GM19238 (cell line): ENCODE measurements around the gene FOXP4.
A peak's percentile ranks its signal among the peaks of the same experiment; 100 is the strongest.
"Not testable (repeated sequence)": the region's sequence is repeated elsewhere in the genome, so short reads cannot be mapped to it uniquely, and the experiment has no call there.

Experiments used
- DNase-seq: peaks from one replicate; pipeline ENCODE4 v3.0.0; 2011; ENCODE audit warnings: low spot score; ENCODE audit not compliant: insufficient read length

The FOXP4 gene

GRCh38 chr6:41598670-41599014 lies 52.5 kb downstream of the FOXP4 start:
- DNase-seq, result no peak

- DNase-seq, result no peak
Observed at GRCh38 chr6:41599015-41599851, 53.1 kb downstream of the FOXP4 start.

- no peak for DNase-seq
Observed at GRCh38 chr6:41599852-41600445, 53.8 kb downstream of the FOXP4 start.

- DNase-seq, result no peak
Observed at GRCh38 chr6:41600499-41601247, 54.5 kb downstream of the FOXP4 start.

- no peak for DNase-seq
Observed at GRCh38 chr6:41601248-41601549, 55.0 kb downstream of the FOXP4 start.

GRCh38 chr6:41602422-41602743 lies 56.2 kb downstream of the FOXP4 start:
- no peak for DNase-seq

GRCh38 chr6:41602864-41603608 lies 56.9 kb downstream of the FOXP4 start:
- peak; percentile 80 for DNase-seq

GRCh38 chr6:41604006-41604405 lies 57.8 kb downstream of the FOXP4 start:
- no peak for DNase-seq

GRCh38 chr6:41605649-41606048 lies 59.5 kb downstream of the FOXP4 start:
- DNase-seq, result no peak

GRCh38 chr6:41607036-41607435 lies 60.9 kb downstream of the FOXP4 start:
- DNase-seq, result no peak

GRCh38 chr6:41607736-41608135 lies 61.6 kb downstream of the FOXP4 start:
- no peak for DNase-seq

- DNase-seq, result no peak
Observed at GRCh38 chr6:41608443-41609151, 62.4 kb downstream of the FOXP4 start.

- DNase-seq, result no peak
Observed at GRCh38 chr6:41614715-41615114, 68.5 kb downstream of the FOXP4 start.

GRCh38 chr6:41615311-41615710 lies 69.1 kb downstream of the FOXP4 start:
- DNase-seq, result no peak

- DNase-seq, result no peak
Observed at GRCh38 chr6:41618598-41618997, 72.4 kb downstream of the FOXP4 start.

GRCh38 chr6:41619193-41619592 lies 73.0 kb downstream of the FOXP4 start:
- DNase-seq, result not testable (repeated sequence)

GRCh38 chr6:41621367-41621766 lies 75.2 kb downstream of the FOXP4 start:
- no peak for DNase-seq

- no peak for DNase-seq
Observed at GRCh38 chr6:41621802-41622201, 75.6 kb downstream of the FOXP4 start.

GRCh38 chr6:41622206-41622988 lies 76.2 kb downstream of the FOXP4 start:
- no peak for DNase-seq

- DNase-seq, result no peak
Observed at GRCh38 chr6:41623330-41623729, 77.1 kb downstream of the FOXP4 start.
